H9 (cell line): ENCODE results near the gene PARD3. TPM values are rescaled to one million over a fixed set of nuclear protein-coding genes. Genes with fewer than 3 reads are reported as not detected.

Experiments
- DNase-seq: peaks from one replicate; pipeline ENCODE4 v3.0.0-alpha.2; 2017
- H2AFZ ChIP-seq: one replicate; pipeline ENCODE4 v1.6.1; 2013; ENCODE audit warnings: mild to moderate bottlenecking, low read length, control low read depth, moderate library complexity
- H2AK5ac ChIP-seq: 2 replicates; pipeline ENCODE4 v1.6.1; 2013; ENCODE audit warnings: low read length, control low read depth, mixed read lengths; ENCODE audit not compliant: insufficient read length
- H2BK120ac ChIP-seq: one replicate; pipeline ENCODE4 v1.6.1; 2013; ENCODE audit warnings: low read depth, mild to moderate bottlenecking, low read length, control low read depth, inconsistent platforms; ENCODE audit not compliant: poor library complexity, severe bottlenecking
- H2BK12ac ChIP-seq: 2 replicates; pipeline ENCODE4 v1.6.1; 2013; ENCODE audit warnings: low read length, control low read depth, mixed read lengths, low read depth; ENCODE audit not compliant: insufficient read length
- H2BK15ac ChIP-seq: 2 replicates; pipeline ENCODE4 v1.6.1; 2013; ENCODE audit warnings: low read depth, low read length, control low read depth
- H2BK20ac ChIP-seq: one replicate; pipeline ENCODE4 v1.6.1; 2013; ENCODE audit warnings: low read depth, mild to moderate bottlenecking, low read length, control low read depth, inconsistent platforms; ENCODE audit not compliant: poor library complexity, severe bottlenecking
- H2BK5ac ChIP-seq: 2 replicates; pipeline ENCODE4 v1.6.1; 2013; ENCODE audit warnings: low read length, control low read depth, mixed read lengths; ENCODE audit not compliant: insufficient read length
- H3K14ac ChIP-seq: 2 replicates; pipeline ENCODE4 v1.6.1; 2013; ENCODE audit warnings: low read length, control low read depth; ENCODE audit not compliant: insufficient read depth
- H3K18ac ChIP-seq: 2 replicates; pipeline ENCODE4 v1.6.1; 2013; ENCODE audit warnings: low read depth, mild to moderate bottlenecking, mixed read lengths, low read length, control low read depth; ENCODE audit not compliant: insufficient read length
- H3K23ac ChIP-seq: 2 replicates; pipeline ENCODE4 v1.6.1; 2013; ENCODE audit warnings: low read length, control low read depth, mixed read lengths, low read depth; ENCODE audit not compliant: insufficient read length
- H3K23me2 ChIP-seq: 2 replicates; pipeline ENCODE4 v1.6.1; 2013; ENCODE audit warnings: low read depth, mild to moderate bottlenecking, mixed read lengths, low read length, control low read depth; ENCODE audit not compliant: insufficient read length, poor library complexity, severe bottlenecking
- H3K27ac ChIP-seq: 2 replicates; pipeline ENCODE4 v1.5.1; 2013; ENCODE audit warnings: low read length, control low read depth, mixed read lengths, low read depth; ENCODE audit not compliant: insufficient read length
- H3K27me3 ChIP-seq: 2 replicates; pipeline ENCODE4 v1.6.1; 2013; ENCODE audit warnings: low read length, control low read depth, inconsistent platforms; ENCODE audit not compliant: insufficient read depth
- H3K4ac ChIP-seq: 2 replicates; pipeline ENCODE4 v1.6.1; 2013; ENCODE audit warnings: low read depth, mild to moderate bottlenecking, control low read depth, inconsistent platforms, low read length, moderate library complexity
- H3K4me1 ChIP-seq: 2 replicates; pipeline ENCODE4 v1.6.1; 2013; ENCODE audit warnings: low read length, control low read depth, inconsistent platforms; ENCODE audit not compliant: insufficient read depth
- H3K4me2 ChIP-seq: 2 replicates; pipeline ENCODE4 v1.6.1; 2013; ENCODE audit warnings: low read length, control low read depth, mixed read lengths; ENCODE audit not compliant: insufficient read length, insufficient read depth
- H3K56ac ChIP-seq: 2 replicates; pipeline ENCODE4 v1.6.1; 2013; ENCODE audit warnings: low read depth, mild to moderate bottlenecking, mixed read lengths, low read length, control low read depth; ENCODE audit not compliant: insufficient read length
- H3K79me1 ChIP-seq: 2 replicates; pipeline ENCODE4 v1.6.1; 2013; ENCODE audit warnings: low read depth, mild to moderate bottlenecking, moderate library complexity, low read length, control low read depth, inconsistent platforms; ENCODE audit not compliant: insufficient read depth, poor library complexity, severe bottlenecking
- H3K79me2 ChIP-seq: 2 replicates; pipeline ENCODE4 v1.6.1; 2013; ENCODE audit warnings: low read length, control low read depth, inconsistent platforms; ENCODE audit not compliant: insufficient read depth
- H3K9ac ChIP-seq: 2 replicates; pipeline ENCODE4 v1.6.1; 2013; ENCODE audit warnings: low read length, control low read depth, mixed read lengths; ENCODE audit not compliant: insufficient read length; ENCODE audit errors: extremely low read depth
- H3K9me3 ChIP-seq: one replicate; pipeline ENCODE4 v1.6.1; 2013; ENCODE audit warnings: low read depth, low read length, inconsistent platforms; ENCODE audit not compliant: control insufficient read depth
- H3T11ph ChIP-seq: one replicate; pipeline ENCODE4 v1.6.1; 2013; ENCODE audit warnings: mild to moderate bottlenecking, low read length, control low read depth, inconsistent platforms
- H4K20me1 ChIP-seq: one replicate; pipeline ENCODE4 v1.6.1; 2013; ENCODE audit not compliant: control insufficient read depth, insufficient read length, insufficient read depth
- H4K5ac ChIP-seq: 2 replicates; pipeline ENCODE4 v1.6.1; 2013; ENCODE audit warnings: low read depth, mild to moderate bottlenecking, mixed read lengths, low read length, control low read depth; ENCODE audit not compliant: insufficient read length
- H4K8ac ChIP-seq: replicated peaks from 2 replicates; pipeline ENCODE4 v1.6.1; 2013; ENCODE audit warnings: low read length, control low read depth, mixed read lengths, low read depth; ENCODE audit not compliant: insufficient read length
- H4K91ac ChIP-seq: 2 replicates; pipeline ENCODE4 v1.6.1; 2013; ENCODE audit warnings: low read depth, mild to moderate bottlenecking, moderate library complexity, mixed read lengths, low read length, control low read depth; ENCODE audit not compliant: insufficient read length
- H3K27ac Mint-ChIP-seq, 3 experiments: 2 replicates in 2 of 3; 3 replicates in 1 of 3; pipeline ENCODE4 v1.8.0; 2020 to 2021; ENCODE audit warnings: mixed read lengths in 3 of 3, mild to moderate bottlenecking in 1 of 3, moderate library complexity in 1 of 3
- H3K27me3 Mint-ChIP-seq: 2 replicates; pipeline ENCODE4 v1.8.0; 2021; ENCODE audit warnings: low read depth, mild to moderate bottlenecking, moderate library complexity, mixed read lengths
- H3K36me3 Mint-ChIP-seq, 3 experiments: 2 replicates in 2 of 3; 3 replicates in 1 of 3; pipeline ENCODE4 v1.8.0; 2020 to 2021; ENCODE audit warnings: low read depth in 3 of 3, mixed read lengths in 3 of 3; ENCODE audit not compliant: insufficient read depth in 1 of 3
- H3K4me1 Mint-ChIP-seq, 2 experiments: 2 replicates each; pipeline ENCODE4 v1.8.0; 2020; ENCODE audit warnings: mixed read lengths in 2 of 2
- H3K4me3 Mint-ChIP-seq, 2 experiments: 2 replicates in 1 of 2; 3 replicates in 1 of 2; pipeline ENCODE4 v1.8.0; 2020 to 2021; ENCODE audit warnings: mild to moderate bottlenecking in 2 of 2, mixed read lengths in 2 of 2, moderate library complexity in 1 of 2
- H3K9me3 Mint-ChIP-seq, 2 experiments: 2 replicates in 1 of 2; 3 replicates in 1 of 2; pipeline ENCODE4 v1.8.0; 2020; ENCODE audit warnings: mild to moderate bottlenecking in 2 of 2, mixed read lengths in 2 of 2, moderate library complexity in 1 of 2
- CTCF ChIP-seq: fragments of 200-600 bp; sonication (generic); conservative IDR thresholded peaks from 3 replicates; pipeline ENCODE4 v1.8.0; 2021; ENCODE audit warnings: antibody characterized with exemption, mild to moderate bottlenecking
- WGBS: extraction: QIAGEN DNeasy Blood & Tissue Kit; methylation state at CpG from one replicate; pipeline ENCODE4 v1.1.7; 2013; ENCODE audit warnings: missing lambda C conversion rate, low lambda C conversion rate, mixed read lengths; ENCODE audit not compliant: insufficient read length; ENCODE audit errors: extremely low coverage; 5-methylcytosine and 5-hydroxymethylcytosine counted together
- total RNA-seq: library from RNA; stranded (reverse); gene quantifications from 2 replicates; pipeline ENCODE4 v1.2.1, GENCODE V29; 2021

Gene PARD3
- total RNA-seq, 1 experiment from 2014 or later: 44.7 TPM

- Mint-ChIP-seq H3K27ac (no peak overlapping the region), H3K27me3 (no peaks in the 10 kb centered on the region), H3K4me3 (no peak overlapping the region), H3K9me3 (no peaks in the 10 kb centered on the region), H3K4me1 (peaks cover 7 to 13% of the 10 kb centered on the region in 2 experiments), H3K36me3 (no peaks in the 10 kb centered on the region)
- Histone ChIP-seq H2AFZ (no peak overlapping the region), H3K4me1 (no peaks in the 10 kb centered on the region; the same call in 1 of the 2 replicates), H3K27ac (no peak overlapping the region), H4K20me1 (no peaks in the 10 kb centered on the region), H4K8ac (no peak overlapping the region), H3K4ac (no peak overlapping the region), H3T11ph (no peak overlapping the region), H3K14ac (no peak overlapping the region), H2BK5ac (no peak overlapping the region), H2BK20ac (no peak overlapping the region), H3K18ac (no peak overlapping the region), H3K9ac (no peak overlapping the region), H2BK120ac (no peak overlapping the region), H3K9me3 (no peaks in the 10 kb centered on the region), H3K79me1 (no peaks in the 10 kb centered on the region), H4K5ac (no peak overlapping the region), H2BK12ac (no peak overlapping the region), H3K56ac (no peak overlapping the region), H3K4me2 (no peak overlapping the region), H3K23ac (no peak overlapping the region), H3K27me3 (no peaks in the 10 kb centered on the region), H2BK15ac (no peak overlapping the region), H2AK5ac (no peak overlapping the region), H4K91ac (no peak overlapping the region), H3K79me2 (no peaks in the 10 kb centered on the region), H3K23me2 (no peaks in the 10 kb centered on the region)
- no peak for TF ChIP-seq CTCF
- WGBS: no CpG with 5 or more reads among the region's 7 CpGs
- DNase-seq: no peak
Measured at GRCh38 chr10:34121781-34122622, 693.1 kb downstream of the PARD3 start.
